GM12873 (cell line): ENCODE measurements around the gene SPATA21.

ENCODE experiments used
- CTCF ChIP-seq: IDR thresholded peaks from 2 replicates; pipeline ENCODE4 v1.5.1; 2012; ENCODE audit warnings: low read depth, mild to moderate bottlenecking, moderate library complexity, low read length, control low read depth; ENCODE audit not compliant: insufficient read depth; ENCODE audit errors: missing control alignments

SPATA21 gene

GRCh38 chr1:16367258-16367967 is 69.8 kb downstream of the SPATA21 start:
- TF ChIP-seq CTCF: no peak

GRCh38 chr1:16366722-16367257 is 70.4 kb downstream of the SPATA21 start, which contains the start of gene SZRD1:
TSS of gene SZRD1 (plus strand) at chr1:16367242. CDS start at chr1:16367258, 16 bp downstream.
- no peak for TF ChIP-seq CTCF

GRCh38 chr1:16356867-16357266 is 80.4 kb downstream of the SPATA21 start:
- no peak for TF ChIP-seq CTCF

GRCh38 chr1:16354619-16355018 is 82.6 kb downstream of the SPATA21 start:
- TF ChIP-seq CTCF: no peak

GRCh38 chr1:16352842-16353535 is 84.2 kb downstream of the SPATA21 start:
- TF ChIP-seq CTCF: no peak

- peak; percentile 52 for TF ChIP-seq CTCF
Measured at GRCh38 chr1:16351994-16352841, 85.0 kb downstream of the SPATA21 start, which contains the start of gene FBXO42. TSS of gene FBXO42 (minus strand) at chr1:16352480. CDS start at chr1:16315418, 37,062 bp downstream.
